LNCaP clone FGC (cell line): ENCODE results near the gene NAALADL2.

Experiments
- DNase-seq: peaks from one replicate; pipeline ENCODE4 v3.0.0-alpha.2; 2011; ENCODE audit warnings: low read depth
- H3K4me3 ChIP-seq: 2 replicates; pipeline ENCODE4 v1.5.1; 2011; ENCODE audit warnings: mild to moderate bottlenecking, low read depth, low read length, control low read depth
- CTCF ChIP-seq: IDR thresholded peaks from 2 replicates; pipeline ENCODE4 v1.5.1; 2012; ENCODE audit warnings: mild to moderate bottlenecking; ENCODE audit not compliant: control insufficient read depth, insufficient read depth; ENCODE audit errors: extremely low read depth

The NAALADL2 gene

DNA sequence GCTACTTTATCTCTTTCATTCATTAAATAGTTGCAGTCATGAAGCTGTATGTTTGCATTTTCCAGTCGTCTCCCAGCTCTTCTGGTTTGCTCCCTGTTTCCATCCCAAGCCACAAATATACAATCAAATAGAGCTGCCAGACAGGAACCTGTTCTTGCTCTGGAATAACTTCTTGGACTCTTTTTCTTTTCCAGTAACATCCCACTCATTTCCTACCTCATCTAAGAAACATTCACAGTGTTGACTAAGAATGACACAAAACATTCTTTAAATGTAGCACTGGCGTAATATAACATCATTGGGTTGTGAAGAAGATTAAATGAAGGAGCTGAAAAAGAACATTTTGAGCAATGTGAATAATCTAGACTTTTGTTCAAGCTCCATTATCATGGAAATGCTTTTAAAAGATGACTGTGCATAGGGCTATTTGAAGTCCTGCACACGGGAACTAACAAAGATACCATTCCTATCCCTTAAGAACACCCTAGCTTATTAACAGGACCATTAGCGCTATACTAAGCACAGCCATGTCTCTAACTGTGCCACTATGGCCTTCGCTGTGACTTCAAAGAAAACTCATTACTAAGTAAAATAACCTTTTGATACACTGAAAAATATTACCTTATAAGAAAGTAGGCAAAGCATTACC, 574.0 kb downstream of the NAALADL2 start:
- H3K4me3 ChIP-seq: no peak overlapping the region
- no peak for DNase-seq
- no peak for TF ChIP-seq CTCF

GRCh38 chr3:175434561-175434960, 575.4 kb downstream of the NAALADL2 start:
- no peak for TF ChIP-seq CTCF
- no peak for DNase-seq
- H3K4me3 ChIP-seq: no peak overlapping the region

GRCh38 chr3:175443682-175444081, 584.5 kb downstream of the NAALADL2 start:
- no peak for TF ChIP-seq CTCF
- H3K4me3 ChIP-seq: no peak overlapping the region
- DNase-seq: no peak

DNA sequence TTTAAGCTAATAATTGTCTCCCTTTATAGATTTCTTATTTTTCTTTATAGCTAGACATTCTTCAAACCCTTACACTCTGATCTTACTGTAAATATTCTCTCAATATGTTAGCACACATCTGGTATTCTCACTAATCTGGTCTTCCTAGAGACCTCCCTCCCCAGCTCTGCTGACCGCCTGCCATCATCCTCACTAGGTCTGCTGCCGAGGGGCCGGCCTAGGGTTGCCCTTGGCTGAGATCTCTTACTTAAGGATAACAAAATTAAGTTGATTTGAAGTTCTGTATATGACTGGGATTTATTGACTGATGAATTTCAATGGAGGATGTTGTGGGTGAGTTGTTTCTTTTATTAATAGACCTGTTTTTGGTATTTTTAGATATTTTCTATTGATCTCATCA, 586.6 kb downstream of the NAALADL2 start:
- no peak overlapping the region for H3K4me3 ChIP-seq
- TF ChIP-seq CTCF: no peak
- no peak for DNase-seq

DNA sequence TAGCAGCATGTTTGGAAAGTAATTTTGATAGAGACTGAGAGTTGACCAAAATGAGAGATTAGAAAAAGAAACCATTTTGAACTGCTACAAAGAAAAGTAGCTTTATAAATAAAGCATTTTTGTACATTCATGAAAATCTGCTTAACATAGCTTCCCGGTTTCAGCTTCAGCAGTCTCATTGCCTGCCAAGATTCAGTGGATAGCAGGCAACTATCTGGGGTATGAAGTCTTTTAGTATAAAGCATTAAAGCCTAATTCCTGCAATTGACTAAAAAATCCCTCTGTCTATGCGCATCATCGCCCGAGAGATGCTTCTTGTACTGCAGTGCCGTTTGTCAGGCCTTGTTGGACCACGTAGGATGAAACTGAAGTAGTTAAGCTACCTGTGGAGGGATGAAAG, 588.4 kb downstream of the NAALADL2 start:
- H3K4me3 ChIP-seq: no peak overlapping the region
- DNase-seq: no peak
- TF ChIP-seq CTCF: no peak

GRCh38 chr3:175453361-175453760, 594.2 kb downstream of the NAALADL2 start:
- no peak overlapping the region for H3K4me3 ChIP-seq
- no peak for DNase-seq
- TF ChIP-seq CTCF: no peak

DNA sequence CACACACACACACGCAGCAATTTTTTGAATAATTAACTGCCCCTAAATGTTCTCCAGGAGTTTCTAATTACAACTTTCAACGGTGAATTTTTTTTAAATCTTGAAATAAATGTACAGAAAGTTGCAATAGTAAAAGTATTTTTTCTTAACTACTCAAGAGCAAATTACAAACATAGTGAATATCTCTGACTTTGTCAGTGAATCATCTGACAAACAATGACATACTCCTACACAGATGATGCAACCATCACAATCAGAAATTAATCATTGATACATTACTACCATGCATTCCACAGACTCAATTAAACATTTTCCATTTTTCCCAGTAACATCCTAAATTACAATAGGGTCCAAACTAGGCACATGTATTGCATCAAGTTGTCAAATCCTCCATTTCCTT, 597.3 kb downstream of the NAALADL2 start:
- no peak overlapping the region for H3K4me3 ChIP-seq
- no peak for TF ChIP-seq CTCF
- no peak for DNase-seq
